Stimulated activated CD8-positive, alpha-beta memory T cell treated with anti-CD3 and anti-CD28 coated beads, Interleukin-2, amount 100 ng/mL, for 48 hours (primary cell): ENCODE data around the gene MUSTN1.

Experiments
- DNase-seq, 2 donors: peaks; one replicate each; pipeline ENCODE4 v3.0.0-alpha.2; 2020; ENCODE audit warnings: low read depth in 2 of 2

Gene MUSTN1

DNA sequence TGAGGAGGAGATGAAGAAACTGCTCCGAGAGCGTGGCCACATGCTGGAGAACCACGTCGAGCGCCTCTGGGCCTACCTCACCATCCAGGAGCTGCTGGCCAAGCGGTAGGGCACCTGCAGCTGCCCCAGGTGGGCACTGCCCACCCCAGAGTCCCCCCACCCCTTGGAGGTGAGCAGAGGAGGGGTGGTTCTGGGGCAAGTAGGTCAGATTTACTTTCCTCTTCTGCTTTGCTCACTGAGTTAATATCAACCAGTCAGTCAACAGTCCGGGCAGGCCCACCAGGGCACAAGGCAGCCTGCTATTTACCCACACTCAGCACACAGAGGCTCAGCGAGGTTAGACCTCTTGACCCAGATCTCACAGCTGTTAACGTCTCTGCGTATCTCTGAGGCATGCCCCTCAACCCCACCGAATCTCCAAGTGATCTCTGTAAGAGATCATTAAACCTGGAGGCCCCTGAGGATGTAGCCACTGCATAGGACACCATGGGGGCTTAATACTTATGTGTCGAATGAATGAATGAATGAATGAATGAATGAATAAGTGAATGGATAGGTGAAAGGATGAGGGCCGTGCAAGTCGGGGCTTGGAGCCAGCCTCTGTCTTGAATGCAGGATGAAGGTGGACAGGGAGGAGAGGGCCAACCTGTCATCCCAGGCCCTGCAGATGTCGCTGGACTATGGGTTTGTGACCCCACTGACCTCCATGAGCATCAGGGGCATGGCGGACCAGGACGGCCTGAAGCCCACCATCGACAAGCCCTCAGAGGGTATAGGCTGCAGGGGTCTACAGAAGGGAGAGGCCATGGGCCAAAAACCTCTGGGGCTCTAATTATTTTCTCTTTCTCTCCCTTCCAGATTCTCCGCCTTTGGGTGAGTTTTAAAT lies 48.2 kb downstream of the MUSTN1 start:
- no peak for DNase-seq

DNA sequence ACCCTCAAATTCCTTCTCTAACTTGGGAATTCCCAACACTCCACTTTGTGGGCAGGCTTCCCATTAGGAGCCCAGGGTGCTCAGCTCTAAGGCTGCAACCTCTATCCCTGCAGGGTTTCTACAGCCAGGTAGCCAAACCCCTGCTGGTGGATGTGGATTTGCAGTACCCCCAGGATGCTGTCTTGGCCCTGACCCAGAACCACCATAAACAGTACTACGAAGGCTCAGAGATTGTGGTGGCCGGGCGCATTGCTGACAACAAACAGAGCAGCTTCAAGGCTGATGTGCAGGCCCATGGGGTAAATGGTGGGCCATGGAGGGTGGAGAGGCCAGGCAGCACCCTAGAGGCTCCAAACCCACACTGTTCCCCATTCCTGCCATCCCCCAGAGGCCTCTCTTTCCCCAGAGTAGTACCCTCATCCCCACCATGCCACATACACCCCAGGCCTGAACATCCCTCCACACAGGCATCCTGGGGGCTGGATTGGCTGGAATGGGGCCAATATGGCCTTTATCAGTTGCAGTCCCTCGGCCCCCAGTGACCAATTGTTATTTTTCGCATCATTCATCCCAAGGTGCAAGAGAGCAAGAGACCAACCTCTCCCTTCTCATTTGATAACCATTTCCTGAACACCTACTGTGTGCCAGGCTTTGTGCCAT lies 49.8 kb downstream of the MUSTN1 start:
- DNase-seq, result no peak

DNA sequence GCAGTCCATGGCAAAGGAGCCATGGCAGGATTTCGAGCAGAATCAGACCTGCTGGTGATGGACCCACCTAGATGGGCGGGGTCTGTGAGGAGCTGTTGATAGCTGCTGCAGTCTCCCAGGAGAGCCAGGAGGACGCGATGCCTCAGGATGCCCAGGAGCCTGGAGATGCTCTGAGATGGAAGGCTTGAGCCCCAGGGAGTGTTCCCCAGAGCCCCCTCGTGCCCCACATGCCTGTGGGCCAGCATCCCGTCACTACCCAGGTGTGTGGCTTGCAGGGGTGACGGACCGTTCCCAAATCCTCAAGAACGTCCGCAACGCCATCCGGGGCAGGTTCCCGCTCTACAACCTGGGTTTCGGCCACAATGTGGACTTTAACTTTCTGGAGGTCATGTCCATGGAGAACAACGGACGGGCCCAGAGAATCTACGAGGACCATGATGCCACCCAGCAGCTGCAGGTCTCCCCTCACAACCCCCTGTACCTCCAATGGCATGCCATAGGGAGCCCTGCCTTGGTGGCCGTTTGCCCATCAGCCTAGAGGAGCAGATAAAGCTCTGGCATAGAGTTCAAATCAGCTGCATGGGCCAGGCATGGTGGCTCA lies 50.7 kb downstream of the MUSTN1 start:
- no peak for DNase-seq

DNA sequence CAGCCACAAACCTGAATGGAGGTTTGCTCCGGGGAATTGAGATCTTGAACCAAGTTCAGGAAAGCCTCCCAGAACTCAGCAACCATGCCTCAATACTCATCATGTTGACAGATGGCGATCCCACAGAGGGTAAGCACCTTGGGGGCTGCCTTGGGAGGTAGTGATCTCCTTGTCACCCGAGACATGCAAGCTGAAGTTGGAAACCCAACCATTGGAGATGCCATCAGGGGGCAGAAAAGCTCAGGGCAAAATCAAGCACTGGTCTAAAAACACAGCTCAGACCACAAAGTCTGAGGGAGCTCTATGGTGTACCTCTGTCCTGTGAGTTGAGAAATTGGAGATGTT lies 51.6 kb downstream of the MUSTN1 start:
- no peak for DNase-seq
